K562 (cell line): Measurements from ENCODE around the gene SIGLEC5. TPM values are rescaled to one million over a fixed set of nuclear protein-coding genes. Genes with fewer than 3 reads are reported as not detected.
A peak's percentile ranks its signal among the peaks of the same experiment; 100 is the strongest.

ENCODE experiments used
- BDP1 ChIP-seq: IDR thresholded peaks from 3 replicates; pipeline ENCODE4 v1.6.1; 2011; ENCODE audit not compliant: insufficient read length, insufficient read depth
- CHAMP1 ChIP-seq: fragments of 450-650 bp; IDR thresholded peaks from 2 replicates; pipeline ENCODE4 v1.6.1; 2016; ENCODE audit warnings: mild to moderate bottlenecking
- CREBBP ChIP-seq: IDR thresholded peaks from one replicate; pipeline ENCODE4 v1.6.1; 2012; ENCODE audit warnings: low read depth, mild to moderate bottlenecking, control low read depth, inconsistent platforms, low read length
- ELF2 ChIP-seq: fragments of 250-450 bp; sonication (Bioruptor Pico); IDR thresholded peaks from 2 replicates; pipeline ENCODE4 v1.5.0; 2021; ENCODE audit warnings: mild to moderate bottlenecking
- FIP1L1 ChIP-seq: fragments of 200-400 bp; formaldehyde crosslinking; IDR thresholded peaks from 2 replicates; pipeline ENCODE4 v1.6.1; 2018; ENCODE audit warnings: mild to moderate bottlenecking, low read depth, low read length; ENCODE audit not compliant: poor library complexity, severe bottlenecking
- FOS ChIP-seq: IDR thresholded peaks from 3 replicates; pipeline ENCODE4 v1.6.1; 2011; ENCODE audit not compliant: insufficient read length; ENCODE audit errors: extremely low read depth
- HOMEZ ChIP-seq: fragments of 250-450 bp; sonication (Bioruptor Pico); IDR thresholded peaks from 2 replicates; pipeline ENCODE4 v1.4.0; 2020; ENCODE audit warnings: mild to moderate bottlenecking, moderate library complexity
- IRF9 ChIP-seq: fragments of 450-650 bp; IDR thresholded peaks from 2 replicates; pipeline ENCODE4 v1.6.1; 2016; ENCODE audit warnings: missing biosample characterization, missing genetic modification characterization
- RCOR1 ChIP-seq, 2 experiments: IDR thresholded peaks; 2 replicates each; pipeline ENCODE4 v1.6.1; 2012; ENCODE audit warnings: low read depth in 2 of 2, low read length in 2 of 2, borderline replicate concordance in 1 of 2, improper control_type of control experiment in 1 of 2
- SRF ChIP-seq, 2 experiments: fragments of 250-450, 450-650 bp in 1 of 2; sonication (Bioruptor Pico) in 1 of 2; sonication (generic) in 1 of 2; formaldehyde crosslinking; IDR thresholded peaks; 2 replicates each; pipeline versions ENCODE4 v1.5.0 to v1.5.1; 2020 to 2022; ENCODE audit warnings: mild to moderate bottlenecking in 1 of 2, missing genetic modification reagents in 1 of 2
- TCF3 ChIP-seq: sonication (generic); formaldehyde crosslinking; IDR thresholded peaks from 2 replicates; pipeline ENCODE4 v1.4.0; 2020; ENCODE audit warnings: mild to moderate bottlenecking, missing genetic modification reagents
- THAP12 ChIP-seq: fragments of 250-450 bp; sonication (Bioruptor Pico); IDR thresholded peaks from 2 replicates; pipeline ENCODE4 v1.9.0; 2021; ENCODE audit warnings: mild to moderate bottlenecking, inconsistent platforms
- ZEB2 ChIP-seq: fragments of 450-650 bp; IDR thresholded peaks from 2 replicates; pipeline ENCODE4 v1.6.1; 2016
- ZKSCAN3 ChIP-seq: fragments of 250-450 bp; sonication (Bioruptor Pico); IDR thresholded peaks from 2 replicates; pipeline ENCODE4 v1.4.0; 2020
- ZNF143 ChIP-seq: sonication (generic); formaldehyde crosslinking; IDR thresholded peaks from 2 replicates; pipeline ENCODE4 v1.9.0; 2022; ENCODE audit warnings: mild to moderate bottlenecking, missing genetic modification reagents
- ZNF212 ChIP-seq: fragments of 450-650 bp; formaldehyde crosslinking; IDR thresholded peaks from 2 replicates; pipeline ENCODE4 v1.4.0; 2020; ENCODE audit warnings: mild to moderate bottlenecking
- ZNF23 ChIP-seq: fragments of 250-450 bp; sonication (Bioruptor Pico); IDR thresholded peaks from 2 replicates; pipeline ENCODE4 v1.4.0; 2020; ENCODE audit warnings: mild to moderate bottlenecking
- ZNF347 ChIP-seq: fragments of 450-650 bp; formaldehyde crosslinking; IDR thresholded peaks from 2 replicates; pipeline ENCODE4 v1.4.0; 2020; ENCODE audit warnings: low read depth, mild to moderate bottlenecking, moderate library complexity
- ZNF445 ChIP-seq: fragments of 250-450 bp; sonication (Bioruptor Pico); IDR thresholded peaks from 2 replicates; pipeline ENCODE4 v1.4.0; 2020; ENCODE audit warnings: low read depth, mild to moderate bottlenecking, moderate library complexity
- ZNF512 ChIP-seq: IDR thresholded peaks from 2 replicates; pipeline ENCODE4 v1.6.1; 2016; ENCODE audit warnings: missing genetic modification characterization, missing compliant biosample characterization
- polyA plus RNA-seq, 8 experiments: library from polyadenylated mRNA; depleted of rRNA in 4 of 8; stranded (reverse) in 5 of 8; unstranded in 3 of 8; fragments of >200 nt; fragmentation: Nextera tagmentation in 2 of 8; fragmentation: Illumina TruSeq in 1 of 8; extraction: Ambion mirVana in 2 of 8; extraction: Trizol in 1 of 8; gene quantifications; 2 replicates each; pipeline versions ENCODE4 v1.2.1 to v1.2.3, GENCODE V29; 2011 to 2014; ENCODE audit warnings: inconsistent platforms in 1 of 8, missing spikeins in 1 of 8
- total RNA-seq, 7 experiments: library from RNA; depleted of rRNA in 6 of 7; stranded (reverse); fragments of >200 nt in 6 of 7; fragmentation: Illumina TruSeq in 2 of 7; extraction: Trizol in 2 of 7; gene quantifications; 2 replicates each; pipeline versions ENCODE4 v1.2.1 to v1.2.3, GENCODE V29; 2011 to 2021; ENCODE audit warnings: low replicate concordance in 1 of 7

The SIGLEC5 gene
- total and polyA plus RNA-seq, 9 of the 15 experiments (the other 6 are each of a cell fraction or from before 2014, with no cell fraction given) = 0.14 TPM; not detected in 8

GRCh38 chr19:51572410-51572809 is 57.8 kb downstream of the SIGLEC5 start (continued):
- TF ChIP-seq ZNF512 (tag) (no peak), RCOR1 (IDR thresholded peaks at IDR 0.05; ENCODE audit: borderline replicate concordance in 1 of 2, low read depth in 2 of 2, low read length in 2 of 2) (peak in 1 of 2 experiments; percentile 67; a peak in 2 of 4 replicates), ZKSCAN3 (CRISPR knock-in tag) (no peak), FIP1L1 (no peak), SRF (CRISPR knock-in tag; IDR thresholded peaks at IDR 0.05) (0 out of 4 replicates have a peak, but pooled peaks of 1 of the 2 experiments have one; percentile 22), TCF3 (CRISPR knock-in tag) (peak; percentile 75), ZNF212 (no peak), ZNF23 (CRISPR knock-in tag) (no peak), ZNF347 (no peak), FOS (no peak), BDP1 (no peak), ZEB2 (no peak), ZNF445 (CRISPR knock-in tag) (no peak), CHAMP1 (no peak; the same call in 1 of the 2 replicates), CREBBP (no peak), THAP12 (CRISPR knock-in tag) (no peak), IRF9 (tag) (no peak), ELF2 (peak; percentile 70; the same call in 1 of the 2 replicates), HOMEZ (CRISPR knock-in tag) (no peak), ZNF143 (CRISPR knock-in tag) (no peak)
